ENCODE data around the gene RBM43.

DNA sequence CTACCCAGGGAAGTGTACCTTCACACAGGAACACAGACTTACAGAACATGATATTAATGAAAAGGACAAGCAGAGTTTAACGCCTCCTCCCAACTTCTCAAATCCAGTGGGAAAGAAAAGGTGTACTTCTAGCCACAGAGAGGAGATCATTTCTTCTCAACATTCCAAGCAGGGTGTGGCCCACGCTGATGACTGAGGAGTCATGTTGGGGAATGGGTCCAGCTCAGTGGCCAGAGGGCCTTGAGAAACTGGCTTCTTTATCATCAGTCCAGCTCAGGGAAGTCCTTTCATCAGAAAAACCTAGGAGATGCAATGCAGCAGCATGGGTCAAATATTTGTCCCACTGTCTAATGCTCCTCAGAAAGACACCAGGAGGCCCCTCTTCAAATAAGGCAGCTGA is 63.0 kb downstream of the RBM43 start:
- TF ChIP-seq, protein P1, sequence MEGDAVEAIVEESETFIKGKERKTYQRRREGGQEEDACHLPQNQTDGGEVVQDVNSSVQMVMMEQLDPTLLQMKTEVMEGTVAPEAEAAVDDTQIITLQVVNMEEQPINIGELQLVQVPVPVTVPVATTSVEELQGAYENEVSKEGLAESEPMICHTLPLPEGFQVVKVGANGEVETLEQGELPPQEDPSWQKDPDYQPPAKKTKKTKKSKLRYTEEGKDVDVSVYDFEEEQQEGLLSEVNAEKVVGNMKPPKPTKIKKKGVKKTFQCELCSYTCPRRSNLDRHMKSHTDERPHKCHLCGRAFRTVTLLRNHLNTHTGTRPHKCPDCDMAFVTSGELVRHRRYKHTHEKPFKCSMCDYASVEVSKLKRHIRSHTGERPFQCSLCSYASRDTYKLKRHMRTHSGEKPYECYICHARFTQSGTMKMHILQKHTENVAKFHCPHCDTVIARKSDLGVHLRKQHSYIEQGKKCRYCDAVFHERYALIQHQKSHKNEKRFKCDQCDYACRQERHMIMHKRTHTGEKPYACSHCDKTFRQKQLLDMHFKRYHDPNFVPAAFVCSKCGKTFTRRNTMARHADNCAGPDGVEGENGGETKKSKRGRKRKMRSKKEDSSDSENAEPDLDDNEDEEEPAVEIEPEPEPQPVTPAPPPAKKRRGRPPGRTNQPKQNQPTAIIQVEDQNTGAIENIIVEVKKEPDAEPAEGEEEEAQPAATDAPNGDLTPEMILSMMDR (IDR thresholded peaks at IDR 0.05): no peak
- TF ChIP-seq POLR2A (IDR thresholded peaks at IDR 0.05): no peak
